LNCaP clone FGC (cell line): ENCODE results near the gene ASS1.

ENCODE experiments used
- DNase-seq: peaks from one replicate; pipeline ENCODE4 v3.0.0-alpha.2; 2011; ENCODE audit warnings: low read depth
- H3K4me3 ChIP-seq: 2 replicates; pipeline ENCODE4 v1.5.1; 2011; ENCODE audit warnings: mild to moderate bottlenecking, low read depth, low read length, control low read depth
- CTCF ChIP-seq: IDR thresholded peaks from 2 replicates; pipeline ENCODE4 v1.5.1; 2012; ENCODE audit warnings: mild to moderate bottlenecking; ENCODE audit not compliant: control insufficient read depth, insufficient read depth; ENCODE audit errors: extremely low read depth

Gene ASS1

GRCh38 chr9:130544364-130544763, 99.6 kb downstream of the ASS1 start:
- no peak for DNase-seq
- TF ChIP-seq CTCF: no peak
- no peak overlapping the region for H3K4me3 ChIP-seq

DNA sequence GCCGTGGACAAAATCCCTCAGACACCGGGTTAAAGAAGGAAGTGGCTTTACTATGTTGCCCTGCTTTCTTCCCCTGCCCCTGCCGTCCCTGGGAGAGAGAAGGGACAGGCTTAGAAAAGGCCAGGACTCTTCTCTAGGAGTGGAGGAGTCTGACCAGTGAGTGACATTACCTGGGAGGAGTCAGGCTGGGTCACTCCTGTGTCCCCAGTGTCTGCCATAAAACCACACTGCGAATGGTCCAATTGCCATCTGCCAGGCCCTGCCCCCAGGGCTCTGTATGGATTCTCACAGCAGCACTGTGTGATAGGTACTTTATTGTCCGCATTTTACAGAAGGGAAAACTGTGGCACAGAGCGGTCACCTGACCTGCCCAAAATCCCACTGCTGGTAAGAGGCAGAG, 103.3 kb downstream of the ASS1 start:
- no peak overlapping the region for H3K4me3 ChIP-seq
- DNase-seq: no peak
- TF ChIP-seq CTCF: no peak

- no peak for TF ChIP-seq CTCF
- DNase-seq: no peak
- no peak overlapping the region for H3K4me3 ChIP-seq
Measured at GRCh38 chr9:130549093-130549735, 104.5 kb downstream of the ASS1 start.
